Measurements from ENCODE around the gene EEA1.

The EEA1 gene

GRCh38 chr12:92955997-92956663 lies 27.0 kb upstream of the EEA1 start:
- no peak for FAIRE-seq
- TF ChIP-seq POLR2A (IDR thresholded peaks at IDR 0.05; ENCODE audit: low read depth, low read length) (no peak), SPI1 (IDR thresholded peaks at IDR 0.05; ENCODE audit: low read depth, low read length) (no peak), TAF1 (IDR thresholded peaks at IDR 0.05; ENCODE audit: low read depth, low read length) (no peak), PAX5 (IDR thresholded peaks at IDR 0.05; ENCODE audit: insufficient read depth, low read length, severe bottlenecking) (no peak), POU2F2 (IDR thresholded peaks at IDR 0.05; ENCODE audit: low read depth, low read length) (no peak), POLR2AphosphoS5 (IDR thresholded peaks at IDR 0.05; ENCODE audit: low read depth, low read length) (no peak)

GRCh38 chr12:92953747-92954146 lies 24.7 kb upstream of the EEA1 start:
- DNase-seq (ENCODE audit: insufficient read length, low spot score) = no peak
- no peak for TF ChIP-seq SPI1 (IDR thresholded peaks at IDR 0.05; ENCODE audit: low read depth, low read length)
- FAIRE-seq = no peak

More at GRCh38 chr12:92955997-92956663, 27.0 kb upstream of the EEA1 start:
- no peak for DNase-seq (ENCODE audit: insufficient read length, low spot score)

GRCh38 chr12:92952394-92952793 lies 23.3 kb upstream of the EEA1 start:
- no peak for DNase-seq (ENCODE audit: insufficient read length, low spot score)
- no peak for TF ChIP-seq TAF1 (IDR thresholded peaks at IDR 0.05; ENCODE audit: low read depth, low read length)
- no peak for TF ChIP-seq SPI1 (IDR thresholded peaks at IDR 0.05; ENCODE audit: low read depth, low read length)
- no peak for TF ChIP-seq POLR2A (IDR thresholded peaks at IDR 0.05; ENCODE audit: low read depth, low read length)
- TF ChIP-seq PAX5 (IDR thresholded peaks at IDR 0.05; ENCODE audit: insufficient read depth, low read length, severe bottlenecking) = no peak
- TF ChIP-seq POLR2AphosphoS5 (IDR thresholded peaks at IDR 0.05; ENCODE audit: low read depth, low read length) = no peak
- no peak for TF ChIP-seq POU2F2 (IDR thresholded peaks at IDR 0.05; ENCODE audit: low read depth, low read length)
- FAIRE-seq = no peak

GRCh38 chr12:92951006-92951405 lies 21.9 kb upstream of the EEA1 start:
- DNase-seq (ENCODE audit: insufficient read length, low spot score) (no peak), FAIRE-seq (no peak)
- TF ChIP-seq POLR2AphosphoS5 (IDR thresholded peaks at IDR 0.05; ENCODE audit: low read depth, low read length) = no peak
- TF ChIP-seq POU2F2 (IDR thresholded peaks at IDR 0.05; ENCODE audit: low read depth, low read length) = no peak
- no peak for TF ChIP-seq SPI1 (IDR thresholded peaks at IDR 0.05; ENCODE audit: low read depth, low read length)
- TF ChIP-seq POLR2A (IDR thresholded peaks at IDR 0.05; ENCODE audit: low read depth, low read length) = no peak
- TF ChIP-seq TAF1 (IDR thresholded peaks at IDR 0.05; ENCODE audit: low read depth, low read length) = no peak
- no peak for TF ChIP-seq PAX5 (IDR thresholded peaks at IDR 0.05; ENCODE audit: insufficient read depth, low read length, severe bottlenecking)

GRCh38 chr12:92950011-92950410 lies 20.9 kb upstream of the EEA1 start:
- no peak for FAIRE-seq
- no peak for DNase-seq (ENCODE audit: insufficient read length, low spot score)
- no peak for TF ChIP-seq POLR2AphosphoS5 (IDR thresholded peaks at IDR 0.05; ENCODE audit: low read depth, low read length)
- TF ChIP-seq POLR2A (IDR thresholded peaks at IDR 0.05; ENCODE audit: low read depth, low read length) = no peak
- no peak for TF ChIP-seq SPI1 (IDR thresholded peaks at IDR 0.05; ENCODE audit: low read depth, low read length)
- no peak for TF ChIP-seq TAF1 (IDR thresholded peaks at IDR 0.05; ENCODE audit: low read depth, low read length)
- no peak for TF ChIP-seq PAX5 (IDR thresholded peaks at IDR 0.05; ENCODE audit: insufficient read depth, low read length, severe bottlenecking)
- no peak for TF ChIP-seq POU2F2 (IDR thresholded peaks at IDR 0.05; ENCODE audit: low read depth, low read length)

- no peak for FAIRE-seq
- TF ChIP-seq PAX5 (IDR thresholded peaks at IDR 0.05; ENCODE audit: insufficient read depth, low read length, severe bottlenecking) (no peak), SPI1 (IDR thresholded peaks at IDR 0.05; ENCODE audit: low read depth, low read length) (no peak), POLR2A (IDR thresholded peaks at IDR 0.05; ENCODE audit: low read depth, low read length) (no peak), POU2F2 (IDR thresholded peaks at IDR 0.05; ENCODE audit: low read depth, low read length) (no peak), POLR2AphosphoS5 (IDR thresholded peaks at IDR 0.05; ENCODE audit: low read depth, low read length) (no peak), TAF1 (IDR thresholded peaks at IDR 0.05; ENCODE audit: low read depth, low read length) (no peak)
- DNase-seq (ENCODE audit: insufficient read length, low spot score) = no peak
Measured at GRCh38 chr12:92949466-92949865, 20.4 kb upstream of the EEA1 start.

GRCh38 chr12:92947589-92948215 lies 18.6 kb upstream of the EEA1 start:
- TF ChIP-seq TAF1 (IDR thresholded peaks at IDR 0.05; ENCODE audit: low read depth, low read length) (no peak), PAX5 (IDR thresholded peaks at IDR 0.05; ENCODE audit: insufficient read depth, low read length, severe bottlenecking) (no peak), POLR2AphosphoS5 (IDR thresholded peaks at IDR 0.05; ENCODE audit: low read depth, low read length) (no peak), POU2F2 (IDR thresholded peaks at IDR 0.05; ENCODE audit: low read depth, low read length) (no peak), POLR2A (IDR thresholded peaks at IDR 0.05; ENCODE audit: low read depth, low read length) (no peak), SPI1 (IDR thresholded peaks at IDR 0.05; ENCODE audit: low read depth, low read length) (no peak)
- no peak for FAIRE-seq
- DNase-seq (ENCODE audit: insufficient read length, low spot score) = no peak

GRCh38 chr12:92945659-92946220 lies 16.6 kb upstream of the EEA1 start:
- FAIRE-seq (no peak), DNase-seq (ENCODE audit: insufficient read length, low spot score) (no peak)
- TF ChIP-seq POU2F2 (IDR thresholded peaks at IDR 0.05; ENCODE audit: low read depth, low read length) (no peak), TAF1 (IDR thresholded peaks at IDR 0.05; ENCODE audit: low read depth, low read length) (no peak), SPI1 (IDR thresholded peaks at IDR 0.05; ENCODE audit: low read depth, low read length) (no peak), POLR2A (IDR thresholded peaks at IDR 0.05; ENCODE audit: low read depth, low read length) (no peak), POLR2AphosphoS5 (IDR thresholded peaks at IDR 0.05; ENCODE audit: low read depth, low read length) (no peak), PAX5 (IDR thresholded peaks at IDR 0.05; ENCODE audit: insufficient read depth, low read length, severe bottlenecking) (no peak)

- no peak for DNase-seq (ENCODE audit: insufficient read length, low spot score)
Measured at GRCh38 chr12:92943482-92944250, 14.6 kb upstream of the EEA1 start.

More at GRCh38 chr12:92943482-92944250, 14.6 kb upstream of the EEA1 start:
- no peak for FAIRE-seq
- no peak for TF ChIP-seq POU2F2 (IDR thresholded peaks at IDR 0.05; ENCODE audit: low read depth, low read length)
- no peak for TF ChIP-seq POLR2A (IDR thresholded peaks at IDR 0.05; ENCODE audit: low read depth, low read length)
- TF ChIP-seq SPI1 (IDR thresholded peaks at IDR 0.05; ENCODE audit: low read depth, low read length) = no peak
- TF ChIP-seq TAF1 (IDR thresholded peaks at IDR 0.05; ENCODE audit: low read depth, low read length) = no peak
- no peak for TF ChIP-seq POLR2AphosphoS5 (IDR thresholded peaks at IDR 0.05; ENCODE audit: low read depth, low read length)
- no peak for TF ChIP-seq PAX5 (IDR thresholded peaks at IDR 0.05; ENCODE audit: insufficient read depth, low read length, severe bottlenecking)
